Thyroid gland (tissue), 4 donors: ENCODE measurements around the gene GPC5. TPM values are rescaled to one million over a fixed set of nuclear protein-coding genes. Genes with fewer than 3 reads are reported as not detected.

Experiments
- DNase-seq, 2 donors: peaks; one replicate each; pipeline ENCODE4 v3.0.0-alpha.2; 2019
- H3K27ac ChIP-seq, 3 donors: fragments of 200-600 bp; sonication (generic); 1 replicate in 2 of 3; 2 replicates in 1 of 3; pipeline ENCODE4 v1.5.1; 2016 to 2019; ENCODE audit warnings: mild to moderate bottlenecking in 1 of 3, moderate library complexity in 1 of 3
- H3K27me3 ChIP-seq: fragments of 200-600 bp; sonication (generic); one replicate; pipeline ENCODE4 v1.5.1; 2019
- H3K36me3 ChIP-seq, 2 donors: fragments of 200-600 bp; sonication (generic); one replicate each; pipeline ENCODE4 v1.5.1; 2016 to 2019
- H3K4me1 ChIP-seq, 2 donors: fragments of 200-600 bp; sonication (generic); one replicate each; pipeline ENCODE4 v1.5.1; 2017 to 2019
- H3K4me3 ChIP-seq, 3 donors: fragments of 200-600 bp; sonication (generic); replicated peaks in 1 of 3; 1 replicate in 2 of 3; 2 replicates in 1 of 3; pipeline ENCODE4 v1.5.1; 2016; ENCODE audit warnings: mild to moderate bottlenecking in 1 of 3
- H3K9me3 ChIP-seq: fragments of 200-600 bp; sonication (generic); one replicate; pipeline ENCODE4 v1.5.1; 2017
- POLR2A ChIP-seq, 2 donors: fragments of 450-650 bp; IDR thresholded peaks; one replicate each; pipeline ENCODE4 v1.6.1; 2017; ENCODE audit warnings: antibody characterized with exemption in 2 of 2, mild to moderate bottlenecking in 2 of 2, moderate library complexity in 1 of 2
- WGBS, 2 donors: methylation state at CpG; one replicate each; pipeline ENCODE4 v1.1.5; 2017; 5-methylcytosine and 5-hydroxymethylcytosine counted together
- intact Hi-C: fragments of 100-400 bp; cut with DNase I; formaldehyde crosslinking; loops from one replicate; pipeline ENCODE4 v1.15.1; 2023
- total RNA-seq, 4 donors: library from RNA; depleted of rRNA; stranded (reverse); fragments of >200 nt; gene quantifications; one replicate each; pipeline ENCODE4 v1.2.3, GENCODE V29; 2016
- TF ChIP-seq, protein P1 (sequence below), 6 experiments: fragments of 200-600 bp in 3 of 6; fragments of 450-650 bp in 3 of 6; sonication (generic) in 3 of 6; IDR thresholded peaks; one replicate each; pipeline ENCODE4 v1.5.1; 2016 to 2019; ENCODE audit warnings: antibody characterized with exemption in 6 of 6, mild to moderate bottlenecking in 2 of 6, inconsistent platforms in 1 of 6, moderate library complexity in 1 of 6

GPC5 gene
- total RNA-seq, 4 donors from 2014 or later, result 0.67 to 2.3 (median 1.3) TPM

- Histone ChIP-seq H3K9me3 (no peaks in the 10 kb centered on the region), H3K27me3 (no peaks in the 10 kb centered on the region), H3K4me1 (no peaks in the 10 kb centered on the region), H3K4me3 (no peak overlapping the region), H3K27ac (no peak overlapping the region), H3K36me3 (no peaks in the 10 kb centered on the region)
- no peak for TF ChIP-seq POLR2A (IDR thresholded peaks at IDR 0.05)
- TF ChIP-seq, protein P1, sequence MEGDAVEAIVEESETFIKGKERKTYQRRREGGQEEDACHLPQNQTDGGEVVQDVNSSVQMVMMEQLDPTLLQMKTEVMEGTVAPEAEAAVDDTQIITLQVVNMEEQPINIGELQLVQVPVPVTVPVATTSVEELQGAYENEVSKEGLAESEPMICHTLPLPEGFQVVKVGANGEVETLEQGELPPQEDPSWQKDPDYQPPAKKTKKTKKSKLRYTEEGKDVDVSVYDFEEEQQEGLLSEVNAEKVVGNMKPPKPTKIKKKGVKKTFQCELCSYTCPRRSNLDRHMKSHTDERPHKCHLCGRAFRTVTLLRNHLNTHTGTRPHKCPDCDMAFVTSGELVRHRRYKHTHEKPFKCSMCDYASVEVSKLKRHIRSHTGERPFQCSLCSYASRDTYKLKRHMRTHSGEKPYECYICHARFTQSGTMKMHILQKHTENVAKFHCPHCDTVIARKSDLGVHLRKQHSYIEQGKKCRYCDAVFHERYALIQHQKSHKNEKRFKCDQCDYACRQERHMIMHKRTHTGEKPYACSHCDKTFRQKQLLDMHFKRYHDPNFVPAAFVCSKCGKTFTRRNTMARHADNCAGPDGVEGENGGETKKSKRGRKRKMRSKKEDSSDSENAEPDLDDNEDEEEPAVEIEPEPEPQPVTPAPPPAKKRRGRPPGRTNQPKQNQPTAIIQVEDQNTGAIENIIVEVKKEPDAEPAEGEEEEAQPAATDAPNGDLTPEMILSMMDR (IDR thresholded peaks at IDR 0.05), result no peak
- DNase-seq, result no peak
- 70 to 76% methylated on average over 1 of the region's 1 CpG for WGBS, 2 donors
- intact Hi-C loops, result no loop called here
These were observed 304.0 kb downstream of the GPC5 start for GRCh38 chr13:91702411-91702810.

DNA sequence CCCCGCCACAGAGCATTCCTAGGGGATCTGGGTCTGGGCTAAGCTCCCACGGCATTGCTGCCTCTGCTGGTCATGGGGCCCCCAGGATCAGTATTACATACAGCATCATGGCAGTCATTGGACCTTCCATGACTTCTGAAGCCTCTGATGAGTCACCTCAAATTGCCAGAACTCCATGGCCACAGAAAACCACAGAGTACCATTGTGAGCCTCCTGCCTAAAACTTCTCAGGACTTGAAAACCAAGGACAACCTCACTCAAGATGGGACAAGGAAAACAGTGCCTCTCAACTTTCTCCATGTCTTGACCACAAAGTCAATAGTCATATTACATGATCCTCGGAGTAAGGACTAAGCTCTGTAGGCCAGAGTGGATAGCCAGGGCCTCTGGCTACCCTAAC, 306.0 kb downstream of the GPC5 start:
- 82 to 83% methylated on average over 3 of the region's 3 CpGs for WGBS, 2 donors
- Histone ChIP-seq H3K27me3 (no peaks in the 10 kb centered on the region), H3K36me3 (no peaks in the 10 kb centered on the region), H3K4me1 (no peaks in the 10 kb centered on the region), H3K4me3 (no peak overlapping the region), H3K9me3 (no peaks in the 10 kb centered on the region), H3K27ac (no peak overlapping the region)
- DNase-seq, result no peak
- TF ChIP-seq, protein P1 (IDR thresholded peaks at IDR 0.05), result no peak
- no peak for TF ChIP-seq POLR2A (IDR thresholded peaks at IDR 0.05)
- intact Hi-C loops, result no loop called here

- no peaks in the 10 kb centered on the region for H3K27me3 ChIP-seq
- WGBS, 2 donors, result 85 to 87% methylated on average over 1 of the region's 1 CpG
- H3K27ac ChIP-seq, result no peak overlapping the region
- intact Hi-C loops, result no loop called here
- no peaks in the 10 kb centered on the region for H3K36me3 ChIP-seq
- no peaks in the 10 kb centered on the region for H3K9me3 ChIP-seq
- TF ChIP-seq POLR2A (IDR thresholded peaks at IDR 0.05), result no peak
- TF ChIP-seq, protein P1 (IDR thresholded peaks at IDR 0.05), result no peak
- no peaks in the 10 kb centered on the region for H3K4me1 ChIP-seq
- H3K4me3 ChIP-seq, result no peak overlapping the region
- no peak for DNase-seq
These were observed 310.1 kb downstream of the GPC5 start for GRCh38 chr13:91708558-91708957.

- H3K27me3 ChIP-seq, result no peaks in the 10 kb centered on the region
- no peak for TF ChIP-seq POLR2A (IDR thresholded peaks at IDR 0.05)
- TF ChIP-seq, protein P1 (IDR thresholded peaks at IDR 0.05), result no peak
- H3K27ac ChIP-seq, result no peak overlapping the region
- intact Hi-C loops, result no loop called here
- no peaks in the 10 kb centered on the region for H3K4me1 ChIP-seq
- H3K9me3 ChIP-seq, result no peaks in the 10 kb centered on the region
- WGBS, 2 donors, result 92 to 93% methylated on average over 3 of the region's 3 CpGs
- H3K36me3 ChIP-seq, result no peaks in the 10 kb centered on the region
- H3K4me3 ChIP-seq, result no peak overlapping the region
- DNase-seq, result no peak
These were observed 310.8 kb downstream of the GPC5 start for GRCh38 chr13:91709180-91709579.

DNA sequence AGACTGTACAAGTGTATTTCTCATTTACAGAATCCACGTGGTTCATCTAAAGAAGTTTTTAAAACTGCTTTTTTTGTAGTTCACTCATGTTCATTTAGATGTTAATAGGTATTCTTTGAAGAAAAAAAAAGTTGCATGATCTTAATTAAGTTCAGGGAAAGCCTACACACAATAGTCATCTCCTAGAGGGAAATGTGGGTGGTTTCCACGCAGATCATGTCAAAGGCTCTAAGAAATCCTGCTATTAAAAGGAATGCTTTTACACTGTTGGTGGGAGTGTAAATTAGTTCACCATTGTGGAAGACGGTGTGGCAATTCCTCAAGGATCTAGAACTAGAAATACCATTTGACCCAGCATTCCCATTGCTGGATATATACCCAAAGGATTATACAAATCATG, 312.3 kb downstream of the GPC5 start:
- intact Hi-C loops, result no loop called here
- H3K36me3 ChIP-seq, result no peaks in the 10 kb centered on the region
- H3K4me1 ChIP-seq, result no peaks in the 10 kb centered on the region
- WGBS, 2 donors, result 83 to 85% methylated on average over 3 of the region's 3 CpGs
- no peaks in the 10 kb centered on the region for H3K27me3 ChIP-seq
- H3K4me3 ChIP-seq, result no peak overlapping the region
- H3K9me3 ChIP-seq, result no peaks in the 10 kb centered on the region
- no peak overlapping the region for H3K27ac ChIP-seq
- no peak for TF ChIP-seq POLR2A (IDR thresholded peaks at IDR 0.05)
- TF ChIP-seq, protein P1 (IDR thresholded peaks at IDR 0.05), result no peak
- DNase-seq, result no peak
